ENCODE measurements around the gene ELMO3. TPM values are rescaled to one million over a fixed set of nuclear protein-coding genes. Genes with fewer than 3 reads are reported as not detected.

The ELMO3 gene
- total RNA-seq, 1 donor from 2014 or later = 9.6 TPM

DNA sequence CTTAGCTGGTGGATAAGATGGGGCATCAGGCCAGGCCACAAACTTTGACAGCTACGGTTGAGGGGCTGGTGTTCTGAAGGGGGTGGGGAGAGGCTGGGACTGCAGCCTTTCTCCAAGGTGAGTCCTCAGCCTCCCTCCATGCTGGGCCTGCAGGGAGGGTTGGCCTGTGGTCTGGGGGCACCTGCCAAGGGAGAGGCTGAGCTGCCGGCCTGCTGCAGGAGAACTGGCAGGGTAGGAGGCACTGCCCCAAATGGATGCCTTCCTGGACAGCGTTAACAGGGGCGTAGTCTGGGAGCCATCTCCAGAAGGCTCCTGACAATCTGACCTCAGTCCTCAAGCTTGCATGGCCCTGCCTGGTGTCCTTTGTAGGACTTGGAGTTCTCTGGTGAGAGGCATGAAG lies 5.1 kb downstream of the ELMO3 start:
- Mint-ChIP-seq H3K27ac (no peak overlapping the region), H3K36me3 (no peaks in the 10 kb centered on the region), H3K27me3 (no peaks in the 10 kb centered on the region), H3K4me3 (no peak overlapping the region), H3K9me3 (no peaks in the 10 kb centered on the region), H3K4me1 (ENCODE audit: unreplicated experiment) (no peaks in the 10 kb centered on the region)
- DNase-seq (ENCODE audit: extremely low spot score, unreplicated experiment) = no peak
- TF ChIP-seq, protein P1, sequence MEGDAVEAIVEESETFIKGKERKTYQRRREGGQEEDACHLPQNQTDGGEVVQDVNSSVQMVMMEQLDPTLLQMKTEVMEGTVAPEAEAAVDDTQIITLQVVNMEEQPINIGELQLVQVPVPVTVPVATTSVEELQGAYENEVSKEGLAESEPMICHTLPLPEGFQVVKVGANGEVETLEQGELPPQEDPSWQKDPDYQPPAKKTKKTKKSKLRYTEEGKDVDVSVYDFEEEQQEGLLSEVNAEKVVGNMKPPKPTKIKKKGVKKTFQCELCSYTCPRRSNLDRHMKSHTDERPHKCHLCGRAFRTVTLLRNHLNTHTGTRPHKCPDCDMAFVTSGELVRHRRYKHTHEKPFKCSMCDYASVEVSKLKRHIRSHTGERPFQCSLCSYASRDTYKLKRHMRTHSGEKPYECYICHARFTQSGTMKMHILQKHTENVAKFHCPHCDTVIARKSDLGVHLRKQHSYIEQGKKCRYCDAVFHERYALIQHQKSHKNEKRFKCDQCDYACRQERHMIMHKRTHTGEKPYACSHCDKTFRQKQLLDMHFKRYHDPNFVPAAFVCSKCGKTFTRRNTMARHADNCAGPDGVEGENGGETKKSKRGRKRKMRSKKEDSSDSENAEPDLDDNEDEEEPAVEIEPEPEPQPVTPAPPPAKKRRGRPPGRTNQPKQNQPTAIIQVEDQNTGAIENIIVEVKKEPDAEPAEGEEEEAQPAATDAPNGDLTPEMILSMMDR (conservative IDR thresholded peaks at IDR 0.05) = no peak

DNA sequence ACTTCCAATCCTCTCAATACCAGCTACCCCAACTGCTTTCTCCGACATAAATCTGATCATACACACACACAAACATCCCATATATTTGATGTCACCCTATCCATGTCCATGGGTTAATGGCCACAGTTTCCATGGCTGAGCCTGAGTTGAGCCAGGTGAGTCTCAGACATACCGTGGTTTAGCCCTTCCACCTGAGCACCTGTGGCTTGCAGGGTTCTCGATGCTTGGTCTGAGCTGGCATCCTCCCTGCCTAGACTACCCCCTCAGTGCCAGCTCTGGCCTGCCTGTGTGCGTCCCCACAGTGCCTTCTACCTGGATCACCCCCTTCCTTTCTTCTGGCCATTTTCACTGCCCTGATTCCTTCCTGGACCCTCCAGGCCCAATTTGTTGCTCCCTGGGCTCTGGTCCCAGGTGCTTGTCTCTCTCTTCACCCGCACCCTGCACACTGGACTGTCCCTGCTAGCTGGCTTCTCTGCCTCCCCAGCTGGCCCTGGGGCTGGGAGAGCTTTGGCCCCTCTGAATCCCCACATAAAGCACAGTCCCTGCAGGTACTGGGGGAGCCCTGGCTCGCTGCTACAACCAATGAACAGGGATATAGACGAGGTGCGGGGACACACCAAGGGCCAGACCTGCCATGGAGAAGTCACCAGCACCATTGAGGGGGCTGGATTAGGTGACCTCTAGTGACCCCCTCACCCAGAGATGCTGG lies 7.4 kb downstream of the ELMO3 start:
- Mint-ChIP-seq H3K4me3 (no peak overlapping the region), H3K9me3 (no peaks in the 10 kb centered on the region), H3K4me1 (ENCODE audit: unreplicated experiment) (no peaks in the 10 kb centered on the region), H3K36me3 (no peaks in the 10 kb centered on the region), H3K27ac (no peak overlapping the region), H3K27me3 (no peaks in the 10 kb centered on the region)
- no peak for DNase-seq (ENCODE audit: extremely low spot score, unreplicated experiment)
- TF ChIP-seq, protein P1 (conservative IDR thresholded peaks at IDR 0.05) = no peak

DNA sequence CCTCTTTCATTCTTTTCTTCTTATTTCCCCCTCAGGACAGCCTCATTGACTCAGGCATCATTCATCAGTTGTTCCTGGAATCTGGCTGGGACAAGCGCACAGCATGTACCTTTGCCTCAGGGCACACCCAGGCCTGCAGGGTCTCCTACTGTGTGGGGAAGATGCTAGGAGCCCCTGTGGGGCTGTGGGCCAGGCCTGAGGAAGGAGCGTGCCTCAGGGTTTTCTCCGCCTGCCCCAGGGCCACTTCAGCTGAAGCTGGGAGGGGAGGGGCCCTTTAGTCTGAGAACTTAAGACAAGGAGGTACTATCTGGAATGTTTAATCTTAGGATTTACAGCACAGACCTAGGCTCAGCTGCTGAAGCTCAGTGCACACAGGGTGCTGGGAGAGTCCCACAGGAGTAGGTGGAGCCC lies 7.9 kb downstream of the ELMO3 start:
- Mint-ChIP-seq H3K27me3 (no peaks in the 10 kb centered on the region), H3K9me3 (no peaks in the 10 kb centered on the region), H3K4me1 (ENCODE audit: unreplicated experiment) (no peaks in the 10 kb centered on the region), H3K4me3 (no peak overlapping the region), H3K36me3 (no peaks in the 10 kb centered on the region), H3K27ac (no peak overlapping the region)
- TF ChIP-seq, protein P1 (conservative IDR thresholded peaks at IDR 0.05) = no peak
- DNase-seq (ENCODE audit: extremely low spot score, unreplicated experiment) = no peak

DNA sequence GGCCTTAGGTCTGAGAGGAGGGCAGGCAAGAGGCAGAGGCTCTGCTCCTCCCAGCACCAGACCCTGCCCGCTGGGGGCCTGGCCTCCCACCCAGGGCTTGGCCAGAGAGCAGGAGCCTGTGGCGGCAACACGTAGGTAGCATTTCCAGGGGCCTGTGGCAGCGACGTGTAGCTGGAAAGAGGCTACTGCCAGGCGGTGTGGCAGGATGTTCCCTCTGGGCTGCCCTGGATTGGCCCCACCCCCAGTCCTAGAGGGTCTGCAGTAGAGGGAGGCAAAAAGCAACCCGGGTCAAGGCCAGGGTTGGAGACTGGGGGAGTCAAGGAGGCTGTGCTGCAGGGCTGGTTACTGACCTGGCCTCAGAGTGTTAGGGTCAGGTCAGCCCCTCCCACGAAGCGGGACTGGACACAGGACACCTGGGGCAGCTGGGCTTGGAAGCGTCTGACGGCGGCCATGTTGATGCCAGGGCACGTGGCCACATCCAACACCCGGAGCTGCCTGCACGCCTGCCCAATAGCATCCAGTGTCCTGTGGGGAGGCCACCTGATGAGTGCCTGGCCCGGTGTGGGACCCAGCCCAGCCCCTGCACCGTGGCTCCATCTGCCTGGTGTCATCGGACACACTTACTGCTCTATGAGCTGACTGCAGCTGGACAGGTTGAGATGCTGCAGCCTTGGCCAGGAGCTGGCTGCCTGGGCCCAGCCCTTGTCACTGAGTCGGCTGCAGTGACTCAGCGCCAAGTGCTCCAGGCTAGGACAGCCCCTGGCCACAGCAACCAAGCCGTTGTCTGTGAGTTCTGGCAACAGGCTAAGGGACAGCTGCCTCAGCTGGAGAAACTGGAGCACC lies 8.5 kb downstream of the ELMO3 start:
- TF ChIP-seq, protein P1 (conservative IDR thresholded peaks at IDR 0.05) = no peak

DNA sequence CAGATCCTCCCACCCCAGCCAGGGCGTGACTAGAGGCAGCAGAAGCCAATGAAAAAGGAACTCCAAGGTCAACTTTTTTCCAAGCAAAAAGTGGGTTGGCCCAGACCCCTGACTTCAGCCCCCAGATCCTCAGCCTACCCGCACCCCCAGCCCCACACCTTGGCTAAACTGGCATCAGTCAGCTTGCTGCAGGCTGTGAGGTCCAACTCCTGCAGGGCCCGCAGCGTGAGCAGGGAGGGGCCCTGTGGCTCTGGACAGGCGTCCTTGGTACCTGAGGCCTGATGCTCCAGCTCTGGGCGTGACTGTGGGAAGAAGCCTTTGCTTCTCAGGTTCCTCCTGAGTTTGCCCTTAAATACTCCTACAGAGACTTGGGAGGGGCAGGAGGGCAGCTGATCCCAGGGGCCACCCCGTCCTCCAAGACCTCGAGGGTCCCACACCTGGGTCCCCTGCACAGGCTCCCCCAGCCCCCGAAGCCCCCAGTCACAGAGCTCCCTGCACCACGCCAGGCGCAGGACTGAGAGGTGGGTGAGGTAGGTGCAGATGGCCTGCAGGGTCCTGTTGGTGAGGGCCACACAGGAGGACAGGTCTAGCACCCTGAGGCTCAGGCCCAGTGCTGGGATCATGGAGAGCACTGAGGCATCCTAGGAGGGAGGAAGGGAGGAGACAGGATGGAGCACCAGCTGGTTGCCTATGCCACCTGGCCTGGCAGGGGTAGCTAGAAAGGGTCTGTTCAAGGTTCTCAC lies 9.4 kb downstream of the ELMO3 start:
- DNase-seq (ENCODE audit: extremely low spot score, unreplicated experiment) = no peak
- Mint-ChIP-seq H3K27ac (no peak overlapping the region), H3K27me3 (no peaks in the 10 kb centered on the region), H3K4me3 (no peak overlapping the region), H3K9me3 (no peaks in the 10 kb centered on the region), H3K4me1 (ENCODE audit: unreplicated experiment) (no peaks in the 10 kb centered on the region), H3K36me3 (no peaks in the 10 kb centered on the region)
- TF ChIP-seq, protein P1 (conservative IDR thresholded peaks at IDR 0.05) = no peak

More for the DNA sequence above, 8.5 kb downstream of the ELMO3 start:
- no peak overlapping the region for H3K4me3 Mint-ChIP-seq
- no peaks in the 10 kb centered on the region for H3K9me3 Mint-ChIP-seq
- no peaks in the 10 kb centered on the region for H3K4me1 Mint-ChIP-seq (ENCODE audit: unreplicated experiment)
- H3K27ac Mint-ChIP-seq = no peak overlapping the region
- H3K36me3 Mint-ChIP-seq = no peaks in the 10 kb centered on the region
- DNase-seq (ENCODE audit: extremely low spot score, unreplicated experiment) = no peak
- H3K27me3 Mint-ChIP-seq = no peaks in the 10 kb centered on the region
